Measurements from ENCODE around the gene ZBTB7B. TPM values are rescaled to one million over a fixed set of nuclear protein-coding genes. Genes with fewer than 3 reads are reported as not detected.

ZBTB7B gene
- total RNA-seq, 3 donors from 2014 or later, result 45.6 to 82.5 (median 53.4) TPM

DNA sequence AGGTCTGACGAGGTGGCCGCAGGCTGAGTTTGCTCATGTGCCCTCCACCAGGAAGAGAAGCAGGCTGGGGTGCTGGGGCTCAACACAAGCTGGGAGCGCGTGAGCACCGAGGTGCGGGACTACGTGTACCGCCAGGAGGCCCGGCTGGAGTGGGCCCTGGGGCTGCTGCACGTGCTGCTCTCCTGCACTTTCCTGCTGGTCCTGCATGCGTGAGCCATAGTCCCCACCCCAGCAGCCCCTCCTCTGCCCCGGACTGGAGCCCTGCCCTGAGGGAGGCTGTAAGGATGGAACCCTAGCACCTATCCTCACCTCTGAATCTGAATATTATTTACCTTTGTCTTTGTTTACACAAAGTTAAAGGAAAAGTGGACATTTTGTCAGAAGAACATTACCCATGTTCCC lies 40.7 kb downstream of the ZBTB7B start:
- no peak for DNase-seq (ENCODE audit: low spot score in 2 of 2)
- H3K27me3 ChIP-seq, result no peaks in the 10 kb centered on the region
- H3K36me3 ChIP-seq, result no peaks in the 10 kb centered on the region
- intact Hi-C loops (cut with DNase I; ENCODE audit: low total_unique reads), result no loop called here
- H3K27ac ChIP-seq, result no peak overlapping the region
- H3K4me3 ChIP-seq, result no peak overlapping the region
- no peaks in the 10 kb centered on the region for H3K9me3 ChIP-seq
- peaks cover 8 to 12% of the 10 kb centered on the region in 2 donors for H3K4me1 ChIP-seq
- no peak for TF ChIP-seq POLR2A (IDR thresholded peaks at IDR 0.05)
- TF ChIP-seq, protein P1, sequence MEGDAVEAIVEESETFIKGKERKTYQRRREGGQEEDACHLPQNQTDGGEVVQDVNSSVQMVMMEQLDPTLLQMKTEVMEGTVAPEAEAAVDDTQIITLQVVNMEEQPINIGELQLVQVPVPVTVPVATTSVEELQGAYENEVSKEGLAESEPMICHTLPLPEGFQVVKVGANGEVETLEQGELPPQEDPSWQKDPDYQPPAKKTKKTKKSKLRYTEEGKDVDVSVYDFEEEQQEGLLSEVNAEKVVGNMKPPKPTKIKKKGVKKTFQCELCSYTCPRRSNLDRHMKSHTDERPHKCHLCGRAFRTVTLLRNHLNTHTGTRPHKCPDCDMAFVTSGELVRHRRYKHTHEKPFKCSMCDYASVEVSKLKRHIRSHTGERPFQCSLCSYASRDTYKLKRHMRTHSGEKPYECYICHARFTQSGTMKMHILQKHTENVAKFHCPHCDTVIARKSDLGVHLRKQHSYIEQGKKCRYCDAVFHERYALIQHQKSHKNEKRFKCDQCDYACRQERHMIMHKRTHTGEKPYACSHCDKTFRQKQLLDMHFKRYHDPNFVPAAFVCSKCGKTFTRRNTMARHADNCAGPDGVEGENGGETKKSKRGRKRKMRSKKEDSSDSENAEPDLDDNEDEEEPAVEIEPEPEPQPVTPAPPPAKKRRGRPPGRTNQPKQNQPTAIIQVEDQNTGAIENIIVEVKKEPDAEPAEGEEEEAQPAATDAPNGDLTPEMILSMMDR (IDR thresholded peaks at IDR 0.05), result no peak
- TF ChIP-seq POLR2AphosphoS5 (IDR thresholded peaks at IDR 0.05), result no peak

DNA sequence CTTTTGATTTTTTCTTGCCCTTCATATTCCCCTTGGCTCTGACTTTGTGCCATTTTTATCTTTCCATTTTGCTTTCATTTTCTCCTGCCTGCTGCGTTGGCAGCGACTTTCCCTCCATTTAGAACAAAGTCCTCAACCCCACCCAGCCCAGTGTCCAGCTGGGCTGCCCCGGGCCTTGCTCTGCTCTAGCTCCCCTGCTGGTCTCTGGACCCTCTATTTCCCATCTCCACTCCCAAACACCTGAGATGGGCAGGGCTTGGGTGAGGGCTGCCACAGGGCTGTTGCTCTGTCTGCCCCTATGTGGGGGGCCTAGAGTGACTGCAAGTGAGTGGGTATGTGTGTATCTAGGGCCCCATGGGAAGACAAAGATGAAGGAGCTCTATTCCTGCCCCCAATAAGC lies 41.2 kb downstream of the ZBTB7B start:
- Histone ChIP-seq H3K9me3 (no peaks in the 10 kb centered on the region), H3K27ac (peak overlapping the region; percentile 22), H3K4me3 (no peak overlapping the region), H3K4me1 (peaks cover 8 to 9% of the 10 kb centered on the region in 2 donors), H3K36me3 (no peaks in the 10 kb centered on the region), H3K27me3 (no peaks in the 10 kb centered on the region)
- no peak for DNase-seq (ENCODE audit: low spot score in 2 of 2)
- intact Hi-C loops (cut with DNase I; ENCODE audit: low total_unique reads), result no loop called here
- TF ChIP-seq POLR2AphosphoS5 (IDR thresholded peaks at IDR 0.05), result no peak
- no peak for TF ChIP-seq POLR2A (IDR thresholded peaks at IDR 0.05)
- TF ChIP-seq, protein P1 (IDR thresholded peaks at IDR 0.05), result no peak

DNA sequence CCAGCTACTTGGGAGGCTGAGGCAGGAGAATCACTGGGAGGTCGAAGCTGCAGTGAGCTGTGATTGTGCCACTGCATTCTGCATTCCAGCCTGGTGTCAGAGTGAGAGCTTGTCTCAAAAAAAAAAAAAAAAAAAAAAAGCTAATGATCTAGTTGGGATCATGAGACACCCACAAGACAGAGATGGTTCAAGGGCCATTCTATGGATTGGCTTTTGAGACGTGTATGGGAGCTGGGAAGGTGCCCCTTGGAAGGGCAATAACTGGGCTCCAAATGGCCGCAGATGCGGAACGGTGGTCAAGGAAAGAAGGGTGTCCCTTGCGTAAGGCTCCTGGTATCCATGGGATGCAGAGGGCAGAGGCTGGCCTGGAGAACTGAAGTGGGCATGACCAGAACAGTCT lies 41.8 kb downstream of the ZBTB7B start:
- intact Hi-C loops (cut with DNase I; ENCODE audit: low total_unique reads), result no loop called here
- TF ChIP-seq POLR2A (IDR thresholded peaks at IDR 0.05) (no peak), POLR2AphosphoS5 (IDR thresholded peaks at IDR 0.05) (no peak)
- TF ChIP-seq, protein P1 (IDR thresholded peaks at IDR 0.05), result no peak
- Histone ChIP-seq H3K4me1 (peaks cover 4 to 8% of the 10 kb centered on the region in 2 donors), H3K27ac (peak overlapping the region; percentile 49 to 71), H3K4me3 (no peak overlapping the region), H3K9me3 (no peaks in the 10 kb centered on the region), H3K36me3 (no peaks in the 10 kb centered on the region), H3K27me3 (no peaks in the 10 kb centered on the region)
- DNase-seq (ENCODE audit: low spot score in 2 of 2), result no peak

DNA sequence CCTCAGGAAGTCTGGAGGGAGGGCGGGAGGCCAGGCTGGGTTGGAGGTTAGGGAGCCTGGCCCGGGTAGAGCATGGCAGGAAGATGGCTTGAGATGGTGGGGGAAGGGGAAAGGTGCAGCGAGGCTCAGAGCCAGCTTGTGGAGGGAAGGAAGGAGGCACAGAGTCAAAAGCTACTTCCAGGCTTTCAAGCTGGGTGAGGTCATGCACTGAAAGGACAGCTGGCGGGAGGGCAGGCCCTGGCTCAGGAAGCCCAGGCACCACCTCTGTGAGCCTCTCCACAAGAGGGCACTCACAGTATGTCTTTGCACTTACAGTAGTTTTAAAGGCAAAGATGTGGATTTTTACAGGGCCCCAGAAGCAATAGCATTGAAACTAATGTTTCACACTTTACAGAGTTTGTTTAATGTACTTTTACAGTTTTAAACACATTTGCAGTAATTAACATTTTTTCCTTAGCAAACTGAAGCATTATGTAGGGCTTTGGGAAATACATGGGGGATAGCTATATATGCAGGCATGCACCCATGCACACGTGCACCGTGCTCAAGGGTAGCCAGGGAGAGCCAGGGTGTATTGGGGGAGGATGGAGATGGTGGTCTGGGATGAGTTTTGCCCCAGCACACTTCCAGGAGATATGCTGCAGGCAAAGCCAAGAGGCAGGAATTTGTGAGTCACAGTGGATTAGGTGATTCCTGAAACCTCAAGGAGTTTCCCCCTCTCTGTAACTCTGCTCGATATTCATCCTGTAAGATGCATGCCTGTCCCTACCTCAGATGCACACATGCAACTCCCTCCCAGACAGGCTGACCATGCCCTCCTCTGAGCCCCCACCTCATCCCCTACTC lies 42.4 kb downstream of the ZBTB7B start:
- Histone ChIP-seq H3K4me3 (no peak overlapping the region), H3K27ac (peak overlapping the region; percentile 49 to 71), H3K9me3 (no peaks in the 10 kb centered on the region), H3K36me3 (no peaks in the 10 kb centered on the region), H3K4me1 (peaks cover 10 to 14% of the 10 kb centered on the region in 2 donors), H3K27me3 (no peaks in the 10 kb centered on the region)
- peak; percentile 76 to 82 for DNase-seq (ENCODE audit: low spot score in 2 of 2)
- intact Hi-C loops (cut with DNase I; ENCODE audit: low total_unique reads), result no loop called here
- TF ChIP-seq POLR2A (IDR thresholded peaks at IDR 0.05) (no peak), POLR2AphosphoS5 (IDR thresholded peaks at IDR 0.05) (peak in 1 of 3 donors; percentile 45)
- TF ChIP-seq, protein P1 (IDR thresholded peaks at IDR 0.05), result peak in 2 of 3 donors; percentile 50 to 70
